Transverse colon (tissue), 4 donors: ENCODE measurements around the gene DLGAP1. TPM values are rescaled to one million over a fixed set of nuclear protein-coding genes. Genes with fewer than 3 reads are reported as not detected.

Experiments
- DNase-seq: peaks from one replicate; pipeline ENCODE4 v3.0.0-alpha.2; 2019
- H3K27ac ChIP-seq, 4 donors: fragments of 200-600 bp; sonication (generic); 2 replicates each; pipeline ENCODE4 v1.5.1; 2016 to 2018; ENCODE audit warnings: inconsistent platforms in 4 of 4
- H3K27me3 ChIP-seq: fragments of 200-600 bp; sonication (generic); 2 replicates; pipeline ENCODE4 v1.5.1; 2017; ENCODE audit warnings: inconsistent platforms
- H3K36me3 ChIP-seq, 4 donors: fragments of 200-600 bp; sonication (generic); 2 replicates each; pipeline ENCODE4 v1.5.1; 2017 to 2019; ENCODE audit warnings: inconsistent platforms in 4 of 4
- H3K4me1 ChIP-seq, 4 donors: fragments of 200-600 bp; sonication (generic); 2 replicates each; pipeline ENCODE4 v1.5.1; 2017 to 2020; ENCODE audit warnings: inconsistent platforms in 4 of 4
- H3K4me3 ChIP-seq, 4 donors: fragments of 200-600 bp; sonication (generic); 1 replicate in 1 of 4; 2 replicates in 3 of 4; pipeline versions ENCODE4 v1.5.1 to v1.6.1; 2017 to 2019; ENCODE audit warnings: inconsistent platforms in 4 of 4
- H3K9me3 ChIP-seq, 2 donors: fragments of 200-600 bp; sonication (generic); 2 replicates each; pipeline ENCODE4 v1.5.1; 2017 to 2019; ENCODE audit warnings: inconsistent platforms in 2 of 2
- CTCF ChIP-seq, 5 experiments: fragments of 200-600 bp in 3 of 5; fragments of 450-650 bp in 2 of 5; sonication (generic) in 3 of 5; IDR thresholded peaks; 1 replicate in 2 of 5; 2 replicates in 3 of 5; pipeline ENCODE4 v1.5.1; 2016 to 2017; ENCODE audit warnings: antibody characterized with exemption in 5 of 5, inconsistent platforms in 3 of 5, mild to moderate bottlenecking in 2 of 5, moderate library complexity in 1 of 5
- EP300 ChIP-seq: sonication (generic); formaldehyde crosslinking; IDR thresholded peaks from one replicate; pipeline ENCODE4 v1.6.1; 2017; ENCODE audit warnings: antibody characterized with exemption, low read depth
- POLR2A ChIP-seq: fragments of 450-650 bp; IDR thresholded peaks from one replicate; pipeline ENCODE4 v1.6.1; 2016; ENCODE audit warnings: antibody characterized with exemption, mild to moderate bottlenecking, moderate library complexity
- POLR2AphosphoS5 ChIP-seq, 3 donors: sonication (generic); formaldehyde crosslinking; IDR thresholded peaks; one replicate each; pipeline ENCODE4 v1.6.1; 2016; ENCODE audit warnings: antibody characterized with exemption in 3 of 3
- WGBS, 2 donors: methylation state at CpG; one replicate each; pipeline ENCODE4 v1.1.5; 2018; ENCODE audit warnings: low coverage in 1 of 2; 5-methylcytosine and 5-hydroxymethylcytosine counted together
- in situ Hi-C, 4 donors: fragments of 200-750 bp; cut with MboI; loops; one replicate each; pipeline versions ENCODE4 v1.15.0 to v1.15.1; 2017; ENCODE audit warnings: low sequenced_read_pairs in 3 of 4, low pct_ligation_motif_present in 1 of 4, low pct_unique_long_range_greater_than_20kb in 1 of 4
- intact Hi-C: fragments of 100-400 bp; cut with DNase I; formaldehyde crosslinking; loops from one replicate; pipeline ENCODE4 v1.15.1; 2023; ENCODE audit warnings: low total_unique reads
- total RNA-seq, 4 donors: library from RNA; depleted of rRNA; stranded (reverse); fragments of >200 nt; gene quantifications; one replicate each; pipeline ENCODE4 v1.1.0, GENCODE V29; 2016

Gene DLGAP1
- total RNA-seq, 4 donors from 2014 or later, result 2.7 to 7.2 (median 3.3) TPM

- in situ Hi-C loops, result loop anchor here in 2 of 4 donors (25.0 kb wide), 2 partner anchors 115 to 290 kb away; partner anchors contain the start of gene TGIF1 (in 1 of the 2)
- TF ChIP-seq EP300, result no peak
- no peak for TF ChIP-seq POLR2A
- TF ChIP-seq CTCF (IDR thresholded peaks at IDR 0.05), result no peak
- no peak for TF ChIP-seq POLR2AphosphoS5 (IDR thresholded peaks at IDR 0.05)
- WGBS, 2 donors, result 92 to 93% methylated on average over 3 to 4 of the region's 4 CpGs
Measured at GRCh38 chr18:3577281-3577855, 877.7 kb downstream of the DLGAP1 start.

GRCh38 chr18:3572761-3573160, 882.3 kb downstream of the DLGAP1 start:
- TF ChIP-seq POLR2A (no peak), EP300 (no peak), CTCF (IDR thresholded peaks at IDR 0.05) (no peak), POLR2AphosphoS5 (IDR thresholded peaks at IDR 0.05) (no peak)
- H3K36me3 ChIP-seq, result no peaks in the 10 kb centered on the region
- H3K27ac ChIP-seq, result no peak overlapping the region
- intact Hi-C loops (no loop called here), in situ Hi-C loops (no loop called here)
- H3K4me3 ChIP-seq, result no peak overlapping the region
- H3K4me1 ChIP-seq, result no peaks in the 10 kb centered on the region
- 86 to 100% methylated on average over 1 of the region's 1 CpG for WGBS, 2 donors
- H3K27me3 ChIP-seq, result no peaks in the 10 kb centered on the region
- no peak for DNase-seq
- no peaks in the 10 kb centered on the region for H3K9me3 ChIP-seq

More at GRCh38 chr18:3577281-3577855, 877.7 kb downstream of the DLGAP1 start:
- Histone ChIP-seq H3K27ac (no peak overlapping the region), H3K4me1 (no peaks in the 10 kb centered on the region), H3K36me3 (no peaks in the 10 kb centered on the region), H3K27me3 (no peaks in the 10 kb centered on the region), H3K9me3 (no peaks in the 10 kb centered on the region), H3K4me3 (no peak overlapping the region)
- DNase-seq, result no peak
- intact Hi-C loops, result no loop called here

- no peak for TF ChIP-seq POLR2A
- no peak for TF ChIP-seq EP300
- no peak for TF ChIP-seq CTCF (IDR thresholded peaks at IDR 0.05)
- TF ChIP-seq POLR2AphosphoS5 (IDR thresholded peaks at IDR 0.05), result no peak
- no peak overlapping the region for H3K4me3 ChIP-seq
- H3K27me3 ChIP-seq, result no peaks in the 10 kb centered on the region
- no peaks in the 10 kb centered on the region for H3K4me1 ChIP-seq
- DNase-seq, result no peak
- intact Hi-C loops (no loop called here), in situ Hi-C loops (no loop called here)
- no peak overlapping the region for H3K27ac ChIP-seq
- no peaks in the 10 kb centered on the region for H3K9me3 ChIP-seq
- H3K36me3 ChIP-seq, result no peaks in the 10 kb centered on the region
Measured at GRCh38 chr18:3566851-3567250, 888.3 kb downstream of the DLGAP1 start.

GRCh38 chr18:3560755-3561154, 894.4 kb downstream of the DLGAP1 start:
- TF ChIP-seq CTCF (IDR thresholded peaks at IDR 0.05), result no peak
- TF ChIP-seq POLR2AphosphoS5 (IDR thresholded peaks at IDR 0.05), result no peak
- no peak for TF ChIP-seq POLR2A
- TF ChIP-seq EP300, result no peak
- Histone ChIP-seq H3K4me1 (no peaks in the 10 kb centered on the region), H3K36me3 (no peaks in the 10 kb centered on the region), H3K4me3 (no peak overlapping the region), H3K27me3 (no peaks in the 10 kb centered on the region), H3K9me3 (no peaks in the 10 kb centered on the region), H3K27ac (no peak overlapping the region)
- DNase-seq, result no peak
- intact Hi-C loops (no loop called here), in situ Hi-C loops (no loop called here)
- WGBS, 2 donors, result 47 to 70% methylated on average over 3 of the region's 3 CpGs
